ENCODE results near the gene MBNL1. TPM values are rescaled to one million over a fixed set of nuclear protein-coding genes. Genes with fewer than 3 reads are reported as not detected.
"Not testable (repeated sequence)": the region's sequence is repeated elsewhere in the genome, so short reads cannot be mapped to it uniquely, and the experiment has no call there.

The MBNL1 gene
- total RNA-seq, 1 donor: 545 TPM

DNA sequence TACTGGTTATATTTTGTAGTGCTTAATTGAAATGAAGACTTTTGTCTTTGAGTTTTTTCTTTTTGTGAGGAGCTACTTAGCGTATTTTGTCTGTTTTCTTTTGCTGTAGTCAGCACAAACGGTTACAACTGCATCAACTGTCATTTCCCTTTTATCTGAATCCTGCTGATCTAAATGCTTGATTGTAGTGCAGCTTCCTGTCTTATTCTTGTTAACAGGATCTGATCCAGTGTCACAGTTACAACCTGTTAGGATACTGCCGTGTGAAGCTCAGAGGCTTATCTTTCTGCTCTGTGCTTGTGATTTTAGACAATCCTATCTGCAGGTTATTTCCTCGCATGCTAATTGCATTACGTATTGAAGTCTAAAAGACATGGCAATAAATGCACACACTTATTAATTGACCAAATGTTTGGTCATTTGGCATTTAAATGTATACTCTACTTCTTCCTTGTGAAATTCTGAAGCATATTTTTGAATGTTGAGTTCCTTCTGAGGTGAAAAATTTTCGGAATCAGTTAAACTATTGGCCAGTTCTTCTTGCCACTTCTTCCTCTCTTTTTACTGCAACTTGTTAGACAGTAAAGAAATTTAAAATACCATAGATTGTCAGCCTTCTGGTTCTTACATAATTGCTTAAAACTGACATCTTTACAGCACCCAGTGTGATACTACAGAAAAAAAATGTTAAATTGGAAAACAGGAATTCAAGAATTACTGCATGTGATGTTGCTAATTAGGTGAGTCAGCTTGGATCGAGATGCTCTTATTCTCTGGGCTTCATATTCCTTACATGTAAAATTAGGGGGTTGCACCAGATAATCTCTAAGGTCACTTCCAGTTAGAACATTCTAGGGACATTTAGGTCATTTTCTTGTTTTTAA is 168.2 kb downstream of the MBNL1 start:
- Histone ChIP-seq H2AFZ (ENCODE audit: low read length) (no peak overlapping the region), H3K4me2 (ENCODE audit: insufficient read depth, low read length) (no peak overlapping the region), H3K4me3 (ENCODE audit: insufficient read depth, low read length) (no peak overlapping the region), H3K27ac (ENCODE audit: low read depth, low read length) (no peak overlapping the region), H3K4me1 (ENCODE audit: insufficient read depth, low read length) (peaks cover 11% of the 10 kb centered on the region), H3K36me3 (ENCODE audit: insufficient read depth, low read length) (peaks cover 25% of the 10 kb centered on the region), H3K9me3 (ENCODE audit: low read depth, low read length) (no peaks in the 10 kb centered on the region), H3K79me2 (ENCODE audit: insufficient read depth, low read length) (peaks cover 93% of the 10 kb centered on the region), H3K27me3 (ENCODE audit: insufficient read depth, low read length) (no peaks in the 10 kb centered on the region), H4K20me1 (ENCODE audit: insufficient read depth, low read length) (peaks cover 37% of the 10 kb centered on the region)
- no peak for DNase-seq (ENCODE audit: insufficient read length, low spot score, missing footprints)
- TF ChIP-seq, protein P1, sequence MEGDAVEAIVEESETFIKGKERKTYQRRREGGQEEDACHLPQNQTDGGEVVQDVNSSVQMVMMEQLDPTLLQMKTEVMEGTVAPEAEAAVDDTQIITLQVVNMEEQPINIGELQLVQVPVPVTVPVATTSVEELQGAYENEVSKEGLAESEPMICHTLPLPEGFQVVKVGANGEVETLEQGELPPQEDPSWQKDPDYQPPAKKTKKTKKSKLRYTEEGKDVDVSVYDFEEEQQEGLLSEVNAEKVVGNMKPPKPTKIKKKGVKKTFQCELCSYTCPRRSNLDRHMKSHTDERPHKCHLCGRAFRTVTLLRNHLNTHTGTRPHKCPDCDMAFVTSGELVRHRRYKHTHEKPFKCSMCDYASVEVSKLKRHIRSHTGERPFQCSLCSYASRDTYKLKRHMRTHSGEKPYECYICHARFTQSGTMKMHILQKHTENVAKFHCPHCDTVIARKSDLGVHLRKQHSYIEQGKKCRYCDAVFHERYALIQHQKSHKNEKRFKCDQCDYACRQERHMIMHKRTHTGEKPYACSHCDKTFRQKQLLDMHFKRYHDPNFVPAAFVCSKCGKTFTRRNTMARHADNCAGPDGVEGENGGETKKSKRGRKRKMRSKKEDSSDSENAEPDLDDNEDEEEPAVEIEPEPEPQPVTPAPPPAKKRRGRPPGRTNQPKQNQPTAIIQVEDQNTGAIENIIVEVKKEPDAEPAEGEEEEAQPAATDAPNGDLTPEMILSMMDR (IDR thresholded peaks at IDR 0.05; ENCODE audit: extremely low read depth, low read depth, low read length): no peak

DNA sequence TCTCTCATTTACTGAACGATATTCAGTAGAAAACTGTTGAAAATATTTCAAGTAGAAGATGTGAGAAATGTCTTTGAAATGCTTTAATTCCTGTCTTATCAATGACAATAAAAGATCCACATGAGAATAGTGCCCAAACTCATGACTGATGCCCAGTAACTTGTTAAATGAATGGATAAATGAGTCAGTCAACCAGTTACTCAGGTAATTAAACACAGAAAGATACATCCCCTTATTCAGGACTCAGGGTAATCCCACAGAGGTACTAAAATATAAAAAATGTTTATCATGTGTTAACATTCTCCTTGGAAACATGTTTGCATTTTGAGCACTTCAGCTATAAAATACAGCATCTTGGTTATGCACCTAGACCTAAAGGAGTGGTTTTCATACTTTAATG is 169.5 kb downstream of the MBNL1 start:
- no peak overlapping the region for H3K4me2 ChIP-seq (ENCODE audit: insufficient read depth, low read length)
- no peak overlapping the region for H3K27ac ChIP-seq (ENCODE audit: low read depth, low read length)
- peaks cover 18% of the 10 kb centered on the region for H3K36me3 ChIP-seq (ENCODE audit: insufficient read depth, low read length)
- H3K4me1 ChIP-seq (ENCODE audit: insufficient read depth, low read length): peaks cover 24% of the 10 kb centered on the region
- TF ChIP-seq, protein P1 (IDR thresholded peaks at IDR 0.05; ENCODE audit: extremely low read depth, low read depth, low read length): no peak
- no peaks in the 10 kb centered on the region for H3K27me3 ChIP-seq (ENCODE audit: insufficient read depth, low read length)
- DNase-seq (ENCODE audit: insufficient read length, low spot score, missing footprints): no peak
- no peaks in the 10 kb centered on the region for H3K9me3 ChIP-seq (ENCODE audit: low read depth, low read length)
- no peak overlapping the region for H2AFZ ChIP-seq (ENCODE audit: low read length)
- peaks cover 94% of the 10 kb centered on the region for H3K79me2 ChIP-seq (ENCODE audit: insufficient read depth, low read length)
- no peak overlapping the region for H3K4me3 ChIP-seq (ENCODE audit: insufficient read depth, low read length)
- H4K20me1 ChIP-seq (ENCODE audit: insufficient read depth, low read length): peaks cover 39% of the 10 kb centered on the region

DNA sequence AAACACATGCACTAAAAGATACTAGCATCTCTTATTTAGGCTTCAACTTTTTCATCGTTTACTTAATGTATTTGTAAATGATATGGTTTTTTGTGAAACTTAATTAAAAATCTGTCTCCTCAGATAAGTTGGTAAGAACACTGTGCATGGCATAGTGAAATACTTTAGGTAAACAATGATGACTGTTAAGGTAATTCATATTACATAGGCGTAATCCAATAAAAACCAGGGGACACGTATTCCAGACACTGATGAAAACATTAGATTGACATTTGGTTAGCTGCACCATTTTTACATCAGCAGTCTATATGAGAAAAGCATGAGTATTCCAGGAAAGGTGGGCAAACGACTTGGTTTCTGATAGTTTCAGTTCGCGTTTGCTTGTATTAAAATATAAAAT is 170.0 kb downstream of the MBNL1 start:
- TF ChIP-seq, protein P1 (IDR thresholded peaks at IDR 0.05; ENCODE audit: extremely low read depth, low read depth, low read length): no peak
- no peak overlapping the region for H3K4me2 ChIP-seq (ENCODE audit: insufficient read depth, low read length)
- H3K36me3 ChIP-seq (ENCODE audit: insufficient read depth, low read length): peaks cover 18% of the 10 kb centered on the region

DNA sequence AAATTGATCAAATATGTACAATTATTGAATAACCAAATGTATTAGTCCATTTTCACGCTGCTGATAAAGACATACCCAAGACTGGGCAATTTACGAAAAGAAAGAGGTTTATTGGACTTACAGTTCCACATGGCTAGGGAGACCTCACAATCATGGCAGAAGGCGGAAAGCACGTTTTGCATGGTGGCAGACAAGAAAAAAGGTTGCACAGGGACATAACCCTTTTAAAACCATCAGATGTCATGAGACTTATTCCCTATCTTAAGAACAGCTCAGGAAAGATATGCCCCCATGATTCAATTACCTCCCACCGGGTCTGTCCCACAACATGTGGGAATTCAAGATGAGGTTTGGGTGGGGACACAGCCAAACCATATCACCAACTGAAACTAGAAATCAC is 171.5 kb downstream of the MBNL1 start:
- H3K9me3 ChIP-seq (ENCODE audit: low read depth, low read length); H3K4me3 ChIP-seq (ENCODE audit: insufficient read depth, low read length); H3K27me3 ChIP-seq (ENCODE audit: insufficient read depth, low read length); DNase-seq (ENCODE audit: insufficient read length, low spot score, missing footprints); H3K27ac ChIP-seq (ENCODE audit: low read depth, low read length); H3K4me2 ChIP-seq (ENCODE audit: insufficient read depth, low read length); H2AFZ ChIP-seq (ENCODE audit: low read length): not testable (repeated sequence)
- peaks cover 42% of the 10 kb centered on the region for H4K20me1 ChIP-seq (ENCODE audit: insufficient read depth, low read length)
- H3K4me1 ChIP-seq (ENCODE audit: insufficient read depth, low read length): peaks cover 30% of the 10 kb centered on the region
- H3K79me2 ChIP-seq (ENCODE audit: insufficient read depth, low read length): peaks cover 97% of the 10 kb centered on the region
- H3K36me3 ChIP-seq (ENCODE audit: insufficient read depth, low read length): peaks cover 13% of the 10 kb centered on the region

More for the DNA sequence above, 170.0 kb downstream of the MBNL1 start:
- Histone ChIP-seq H3K4me3 (ENCODE audit: insufficient read depth, low read length) (no peak overlapping the region), H3K4me1 (ENCODE audit: insufficient read depth, low read length) (peaks cover 29% of the 10 kb centered on the region), H3K79me2 (ENCODE audit: insufficient read depth, low read length) (peaks cover 97% of the 10 kb centered on the region), H3K27ac (ENCODE audit: low read depth, low read length) (no peak overlapping the region), H4K20me1 (ENCODE audit: insufficient read depth, low read length) (peaks cover 42% of the 10 kb centered on the region), H3K27me3 (ENCODE audit: insufficient read depth, low read length) (no peaks in the 10 kb centered on the region), H3K9me3 (ENCODE audit: low read depth, low read length) (no peaks in the 10 kb centered on the region), H2AFZ (ENCODE audit: low read length) (no peak overlapping the region)
- DNase-seq (ENCODE audit: insufficient read length, low spot score, missing footprints): no peak
